MCF 10A (cell line): ENCODE data around the gene CES3. TPM values are rescaled to one million over a fixed set of nuclear protein-coding genes. Genes with fewer than 3 reads are reported as not detected.
A peak's percentile ranks its signal among the peaks of the same experiment; 100 is the strongest.
"Not testable (repeated sequence)": the region's sequence is repeated elsewhere in the genome, so short reads cannot be mapped to it uniquely, and the experiment has no call there.

Experiments
- BruUV-seq: library from RNA; stranded (reverse); fragments of 400-500 nt; replicated peaks from 2 replicates; lab custom pipeline; 2021; lab: Mats Ljungman, UMichigan
- CTCF ChIA-PET: fragments of 300-600 bp; sonication (Branson Sonifier 250); formaldehyde crosslinking; extraction: SDS; loops from one replicate; lab custom pipeline; 2021; ENCODE audit warnings: antibody characterized with exemption, inconsistent platforms; lab: Yijun Ruan, JAX
- POLR2A ChIA-PET: fragments of 300-600, 350-650 bp; sonication (Branson Sonifier 250); formaldehyde crosslinking; extraction: SDS; loops from one replicate; lab custom pipeline; 2020; ENCODE audit warnings: antibody characterized with exemption, inconsistent platforms; lab: Yijun Ruan, JAX
- DNase-seq: peaks from one replicate; pipeline ENCODE4 v3.0.0-alpha.2; 2018; ENCODE audit not compliant: unreplicated experiment
- H3K27ac Mint-ChIP-seq: one replicate; pipeline ENCODE4 v1.8.0; 2022; ENCODE audit warnings: mild to moderate bottlenecking, low read depth, mixed read lengths; ENCODE audit not compliant: unreplicated experiment
- H3K27me3 Mint-ChIP-seq: one replicate; pipeline ENCODE4 v1.8.0; 2022; ENCODE audit warnings: mixed read lengths; ENCODE audit not compliant: insufficient read depth, unreplicated experiment
- H3K36me3 Mint-ChIP-seq: one replicate; pipeline ENCODE4 v1.8.0; 2022; ENCODE audit warnings: mild to moderate bottlenecking, moderate library complexity, mixed read lengths; ENCODE audit not compliant: insufficient read depth, unreplicated experiment
- H3K4me1 Mint-ChIP-seq: one replicate; pipeline ENCODE4 v1.8.0; 2022; ENCODE audit warnings: mixed read lengths; ENCODE audit not compliant: insufficient read depth, unreplicated experiment
- H3K4me3 Mint-ChIP-seq: one replicate; pipeline ENCODE4 v1.8.0; 2022; ENCODE audit warnings: mild to moderate bottlenecking, moderate library complexity, mixed read lengths; ENCODE audit not compliant: unreplicated experiment
- H3K9me3 Mint-ChIP-seq: one replicate; pipeline ENCODE4 v1.8.0; 2022; ENCODE audit warnings: mixed read lengths; ENCODE audit not compliant: unreplicated experiment
- intact Hi-C: fragments of 100-400 bp; cut with micrococcal nuclease; formaldehyde crosslinking; loops from 2 replicates; pipeline ENCODE4 v1.14.1; 2022
- total RNA-seq: library from RNA; stranded (reverse); gene quantifications from 2 replicates; pipeline ENCODE4 v1.2.3, GENCODE V29; 2022
- TF ChIP-seq, protein P1 (sequence below): fragments of 200-600 bp; IDR thresholded peaks from one replicate; pipeline ENCODE4 v1.8.0; 2022; ENCODE audit warnings: antibody characterized with exemption, mild to moderate bottlenecking; ENCODE audit not compliant: unreplicated experiment

CES3 gene
- total RNA-seq, 1 experiment from 2014 or later, result 0.65 TPM

DNA sequence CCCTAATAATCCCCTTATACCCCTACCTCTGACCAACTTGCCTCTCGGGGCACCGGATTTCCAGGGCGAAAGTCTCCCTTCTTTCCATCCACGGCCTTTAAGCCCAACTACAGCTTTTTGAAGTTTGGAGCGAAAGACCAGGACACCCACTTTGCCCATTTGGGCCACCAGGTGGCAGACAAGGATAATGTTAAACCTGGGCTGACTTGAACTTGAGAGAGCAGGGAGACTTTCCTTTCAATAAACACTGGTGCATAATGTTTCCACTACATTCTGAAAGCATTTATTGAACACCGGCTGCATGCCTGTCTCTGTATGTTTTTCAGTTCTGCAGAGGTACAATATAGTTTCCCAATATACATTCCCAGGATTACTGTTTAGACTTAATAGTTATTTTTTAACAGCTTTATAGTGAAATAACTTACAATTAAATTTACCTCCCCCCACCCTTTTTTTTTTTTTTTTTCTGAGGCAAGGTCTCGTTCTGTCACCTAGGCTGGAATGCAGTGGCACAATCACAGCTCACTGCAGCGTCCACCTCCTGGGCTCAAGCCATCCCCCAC lies 6.9 kb upstream of the CES3 start:
- ChIA-PET POLR2A (interaction anchor here (0.6 to 3.1 kb wide), 8 partner anchors 42 to 253 kb away, joined by 3 to 10 read pairs (median 4); partner anchors contain the start of genes FBXL8 and TRADD), CTCF (interaction anchor here (0.5 to 3.5 kb wide), 24 partner anchors 8 to 560 kb away, joined by 3 to 37 read pairs (median 4); no protein-coding TSS in a partner anchor)
- H3K36me3 Mint-ChIP-seq, result no peaks in the 10 kb centered on the region
- TF ChIP-seq, protein P1, sequence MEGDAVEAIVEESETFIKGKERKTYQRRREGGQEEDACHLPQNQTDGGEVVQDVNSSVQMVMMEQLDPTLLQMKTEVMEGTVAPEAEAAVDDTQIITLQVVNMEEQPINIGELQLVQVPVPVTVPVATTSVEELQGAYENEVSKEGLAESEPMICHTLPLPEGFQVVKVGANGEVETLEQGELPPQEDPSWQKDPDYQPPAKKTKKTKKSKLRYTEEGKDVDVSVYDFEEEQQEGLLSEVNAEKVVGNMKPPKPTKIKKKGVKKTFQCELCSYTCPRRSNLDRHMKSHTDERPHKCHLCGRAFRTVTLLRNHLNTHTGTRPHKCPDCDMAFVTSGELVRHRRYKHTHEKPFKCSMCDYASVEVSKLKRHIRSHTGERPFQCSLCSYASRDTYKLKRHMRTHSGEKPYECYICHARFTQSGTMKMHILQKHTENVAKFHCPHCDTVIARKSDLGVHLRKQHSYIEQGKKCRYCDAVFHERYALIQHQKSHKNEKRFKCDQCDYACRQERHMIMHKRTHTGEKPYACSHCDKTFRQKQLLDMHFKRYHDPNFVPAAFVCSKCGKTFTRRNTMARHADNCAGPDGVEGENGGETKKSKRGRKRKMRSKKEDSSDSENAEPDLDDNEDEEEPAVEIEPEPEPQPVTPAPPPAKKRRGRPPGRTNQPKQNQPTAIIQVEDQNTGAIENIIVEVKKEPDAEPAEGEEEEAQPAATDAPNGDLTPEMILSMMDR, result peak; percentile 67
- H3K4me3 Mint-ChIP-seq, result peak overlapping the region; percentile 51
- H3K27me3 Mint-ChIP-seq, result no peaks in the 10 kb centered on the region
- peaks cover 17% of the 10 kb centered on the region for H3K4me1 Mint-ChIP-seq
- H3K27ac Mint-ChIP-seq, result peak overlapping the region; percentile 70
- intact Hi-C loops, result loop anchor here (1.0 to 10.0 kb wide), 4 partner anchors 23 to 231 kb away; no protein-coding TSS in a partner anchor
- BruUV-seq, result no TSS peak
- DNase-seq, result peak; percentile 88
- no peaks in the 10 kb centered on the region for H3K9me3 Mint-ChIP-seq

DNA sequence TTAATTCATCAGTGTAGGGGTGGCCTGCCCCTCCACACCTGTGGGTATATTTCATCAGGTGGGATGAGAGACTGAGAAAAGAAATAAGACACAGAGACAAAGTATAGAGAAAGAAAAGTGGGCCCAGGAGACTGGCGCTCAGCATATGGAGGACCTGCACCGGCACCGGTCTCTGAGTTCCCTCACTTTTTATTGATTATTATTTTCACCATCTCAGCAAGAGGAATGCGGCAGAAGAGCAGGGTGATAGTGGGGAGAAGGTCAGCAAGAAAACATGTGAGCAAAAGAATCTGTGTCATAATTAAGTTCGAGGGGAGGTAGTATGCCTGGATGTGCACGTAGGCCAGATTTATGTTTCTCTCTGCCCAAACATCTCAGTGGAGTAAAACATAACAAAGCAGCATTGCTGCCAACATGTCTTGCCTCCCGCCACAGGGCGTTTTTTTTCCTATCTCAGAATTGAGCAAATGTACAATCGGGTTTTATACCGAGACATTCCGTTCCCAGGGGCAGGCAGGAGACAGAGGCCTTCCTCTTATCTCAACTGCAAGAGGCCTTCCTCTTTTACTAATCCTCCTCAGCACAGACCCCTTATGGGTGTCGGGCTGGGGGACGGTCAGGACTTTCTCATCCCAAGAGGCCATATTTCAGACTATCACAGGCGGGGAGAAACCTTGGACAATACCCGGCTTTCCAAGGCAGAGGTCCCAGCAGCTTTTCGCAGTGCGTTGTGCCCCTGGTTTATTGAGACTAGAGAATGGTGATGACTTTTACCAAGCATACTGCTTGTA lies 5.5 kb upstream of the CES3 start:
- BruUV-seq, H3K27ac Mint-ChIP-seq, H3K4me3 Mint-ChIP-seq, H3K27me3 Mint-ChIP-seq, DNase-seq, H3K9me3 Mint-ChIP-seq, POLR2A ChIA-PET, H3K36me3 Mint-ChIP-seq: not testable (repeated sequence)
- H3K4me1 Mint-ChIP-seq, result peaks cover 17% of the 10 kb centered on the region
- CTCF ChIA-PET, result interaction anchor here (0.7 to 6.2 kb wide), 5 partner anchors 11 to 229 kb away, joined by 3 to 30 read pairs (median 4); no protein-coding TSS in a partner anchor
- intact Hi-C loops, result loop anchor here (2.0 to 10.0 kb wide), 2 partner anchors 59 to 61 kb away; no protein-coding TSS in a partner anchor

DNA sequence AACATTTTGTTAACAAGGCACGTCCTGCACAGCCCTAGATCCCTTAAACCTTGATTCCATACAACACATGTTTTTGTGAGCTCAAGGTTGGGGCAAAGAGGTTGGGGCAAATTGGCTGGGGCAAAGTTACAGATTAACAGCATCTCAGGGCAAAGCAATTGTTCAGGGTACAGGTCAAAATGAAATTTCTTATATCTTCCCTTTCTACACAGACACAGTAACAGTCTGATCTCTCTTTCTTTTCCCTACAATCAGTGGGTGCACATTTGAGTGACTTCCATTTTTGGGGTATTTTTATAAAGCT lies 5.0 kb upstream of the CES3 start:
- not testable (repeated sequence) for DNase-seq, H3K27ac Mint-ChIP-seq

DNA sequence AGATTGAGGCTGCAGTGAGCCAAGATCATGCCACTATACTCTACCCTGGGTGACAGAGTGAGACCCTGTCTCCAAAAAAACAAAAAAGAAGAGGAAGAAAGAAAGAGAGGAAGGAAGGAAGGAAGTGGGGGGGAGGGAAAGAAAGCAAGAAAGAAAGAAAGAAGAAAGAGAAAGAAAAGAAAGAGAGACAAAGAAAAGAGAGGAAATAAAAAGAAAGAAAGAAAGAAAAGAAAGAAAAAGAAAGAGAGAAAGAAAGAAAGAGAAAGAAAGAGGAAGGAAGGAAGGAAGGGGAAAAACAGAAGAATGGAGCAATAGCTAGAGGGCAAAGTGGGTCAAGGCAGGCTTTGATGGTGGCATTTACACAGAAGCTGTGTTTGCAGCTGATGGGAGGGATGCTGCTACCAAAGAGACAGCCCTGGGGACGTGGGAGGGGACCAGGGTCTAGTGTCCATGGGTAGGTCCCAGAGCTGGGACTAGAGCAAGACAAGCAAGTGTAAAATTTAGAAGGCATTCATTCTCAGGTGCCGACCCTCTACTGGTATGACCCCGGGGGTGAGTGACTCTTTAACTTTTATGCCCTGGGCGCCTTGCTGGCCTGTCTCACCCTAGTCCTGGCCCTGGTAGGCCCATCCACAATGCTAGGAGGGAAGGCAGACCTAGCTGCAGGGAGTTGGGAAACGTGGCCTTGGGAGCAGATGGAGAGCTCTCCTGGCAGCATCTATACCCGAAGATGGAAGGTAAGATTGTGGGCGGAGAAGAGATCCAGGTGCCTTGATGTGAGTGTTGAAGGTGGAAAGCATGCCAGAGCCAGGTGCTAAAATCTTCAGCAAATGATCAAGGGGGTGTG lies 2.0 kb upstream of the CES3 start:
- H3K4me3 Mint-ChIP-seq, result no peak overlapping the region
- TF ChIP-seq, protein P1, result no peak
- H3K27me3 Mint-ChIP-seq, result no peaks in the 10 kb centered on the region
- H3K36me3 Mint-ChIP-seq, result no peaks in the 10 kb centered on the region
- no peak for DNase-seq
- ChIA-PET POLR2A (interaction anchor here (0.7 kb wide), 1 partner anchor 923 kb away, joined by 3 read pairs; no protein-coding TSS in a partner anchor), CTCF (interaction anchor here (0.5 to 6.2 kb wide), 15 partner anchors 11 to 614 kb away, joined by 3 to 30 read pairs (median 4); no protein-coding TSS in a partner anchor)
- no peaks in the 10 kb centered on the region for H3K9me3 Mint-ChIP-seq
- H3K4me1 Mint-ChIP-seq, result peaks cover 6% of the 10 kb centered on the region
- no peak overlapping the region for H3K27ac Mint-ChIP-seq
- intact Hi-C loops, result loop anchor here (10.0 kb wide), 1 partner anchor 56 kb away; no protein-coding TSS in a partner anchor
- no TSS peak for BruUV-seq

More for the DNA sequence above, 5.0 kb upstream of the CES3 start:
- CTCF ChIA-PET, result interaction anchor here (0.7 to 6.2 kb wide), 6 partner anchors 10 to 229 kb away, joined by 3 to 30 read pairs (median 4); no protein-coding TSS in a partner anchor
- BruUV-seq, H3K36me3 Mint-ChIP-seq, H3K4me3 Mint-ChIP-seq, H3K27me3 Mint-ChIP-seq, H3K9me3 Mint-ChIP-seq, POLR2A ChIA-PET: not testable (repeated sequence)
- H3K4me1 Mint-ChIP-seq, result peaks cover 17% of the 10 kb centered on the region
- intact Hi-C loops, result loop anchor here (10.0 kb wide), 1 partner anchor 59 kb away; no protein-coding TSS in a partner anchor
